Ovary (tissue), 9 donors: Measurements from ENCODE around the gene KRT79. TPM values are rescaled to one million over a fixed set of nuclear protein-coding genes. Genes with fewer than 3 reads are reported as not detected.

ENCODE experiments used
- DNase-seq, 5 donors: peaks; one replicate each; pipeline ENCODE4 v3.0.0-alpha.2; 2019 to 2020
- H3K27ac ChIP-seq, 2 donors: fragments of 200-600 bp; one replicate each; pipeline versions ENCODE4 v1.5.1 to v1.8.0; 2019 to 2022
- H3K27me3 ChIP-seq: fragments of 200-600 bp; one replicate; pipeline ENCODE4 v1.8.0; 2022
- H3K36me3 ChIP-seq: fragments of 200-600 bp; sonication (generic); one replicate; pipeline ENCODE4 v1.5.1; 2019
- H3K4me1 ChIP-seq: one replicate; pipeline ENCODE4 v1.8.1; 2013; ENCODE audit warnings: mild to moderate bottlenecking, moderate library complexity; ENCODE audit not compliant: insufficient read depth
- H3K4me3 ChIP-seq: fragments of 200-600 bp; sonication (generic); one replicate; pipeline ENCODE4 v1.5.1; 2017
- H3K9me3 ChIP-seq, 2 donors: fragments of 200-600 bp in 1 of 2; sonication (generic) in 1 of 2; one replicate each; pipeline versions ENCODE4 v1.5.1 to v1.8.1; 2013 to 2019; ENCODE audit warnings: mild to moderate bottlenecking in 1 of 2, moderate library complexity in 1 of 2
- EP300 ChIP-seq: sonication (generic); formaldehyde crosslinking; IDR thresholded peaks from one replicate; pipeline ENCODE4 v1.6.1; 2017; ENCODE audit warnings: antibody characterized with exemption
- POLR2A ChIP-seq: fragments of 450-650 bp; IDR thresholded peaks from one replicate; pipeline ENCODE4 v1.6.1; 2017; ENCODE audit warnings: antibody characterized with exemption, mild to moderate bottlenecking, moderate library complexity
- WGBS, 3 donors: extraction: QIAGEN DNeasy Blood & Tissue Kit in 1 of 3; methylation state at CpG; one replicate each; pipeline versions ENCODE4 v1.1.5 to v1.1.7; 2013 to 2017; 5-methylcytosine and 5-hydroxymethylcytosine counted together
- intact Hi-C, 4 donors: fragments of 100-400 bp; cut with DNase I; formaldehyde crosslinking; loops; one replicate each; pipeline versions ENCODE4 v1.11.0 to v1.15.1; 2022 to 2023
- polyA plus RNA-seq, 2 donors: library from polyadenylated mRNA; stranded (reverse); fragments of 200-250 nt in 1 of 2; fragments of 350-450 nt in 1 of 2; fragmentation: Illumina TruSeq in 1 of 2; extraction: RNeasy Lipid Tissue Mini Kit (QIAGEN cat#74804) in 1 of 2; gene quantifications; one replicate each; pipeline ENCODE4 v1.2.3, GENCODE V29; 2013 to 2014
- total RNA-seq, 7 donors: library from RNA; depleted of rRNA in 2 of 7; stranded (reverse); fragments of >200 nt in 2 of 7; fragmentation: NEBNext Ultra II Directional in 3 of 7; extraction: Animal tissue kit (Norgen Biotek cat#: 25700) in 3 of 7; gene quantifications; one replicate each; pipeline versions ENCODE4 v1.1.0 to v1.2.4, GENCODE V29; 2016 to 2023
- TF ChIP-seq, protein P1 (sequence below), 3 donors: fragments of 450-650 bp in 2 of 3; fragments of 200-600 bp in 1 of 3; IDR thresholded peaks; one replicate each; pipeline versions ENCODE4 v1.5.1 to v1.8.0; 2016 to 2022; ENCODE audit warnings: antibody characterized with exemption in 3 of 3, mild to moderate bottlenecking in 1 of 3
- donor health status: DM: no; HTN: no; CAD: no; lungs with moderate emphysema.
- donor health status: DM: no; HTN: no; CAD: no.
- donor health status: Bipolar disorder and iron deficiency.
- donor health status: DM: yes; HTN: yes; CAD: no.
- donor health status: DM: no; HTN: no; CAD: no.
- donor health status: DM: yes; HTN: yes; CAD: no.

The KRT79 gene
- total and polyA plus RNA-seq, 9 donors: not detected

DNA sequence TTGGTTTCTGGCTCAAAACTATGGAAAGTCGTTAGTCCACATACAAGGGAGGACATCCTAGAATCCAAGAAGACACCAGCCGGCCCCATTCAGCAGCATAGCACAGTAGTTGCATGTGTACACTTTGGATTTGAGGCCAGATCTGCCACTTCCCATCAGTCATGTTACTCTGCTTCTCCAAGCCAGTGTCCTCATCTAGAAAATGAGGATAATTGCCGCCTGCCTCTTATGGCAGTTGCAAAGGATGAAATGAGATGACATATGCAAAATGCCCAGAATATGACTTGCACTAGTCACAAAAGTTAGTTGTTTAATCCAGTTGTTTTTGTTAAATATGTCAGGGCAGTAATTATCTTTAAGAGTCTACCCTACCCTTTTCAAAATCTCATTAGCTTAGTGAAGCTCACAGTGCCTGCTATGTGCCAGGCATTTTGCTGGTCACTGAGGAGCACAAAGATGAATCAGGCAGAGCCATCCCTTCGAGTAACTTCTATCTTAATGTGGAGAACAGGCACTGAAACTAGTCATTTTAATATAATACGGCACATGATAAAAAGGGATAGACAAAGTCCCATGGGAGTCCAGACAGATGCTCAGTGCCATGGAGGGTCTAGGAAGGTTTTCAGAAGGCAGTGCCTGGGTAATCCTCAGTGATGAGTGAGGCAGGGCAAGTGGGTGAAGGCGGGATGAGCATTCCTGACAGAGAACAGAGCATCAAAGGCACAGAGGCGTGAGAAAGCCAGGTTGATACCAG is 50.4 kb downstream of the KRT79 start:
- H3K9me3 ChIP-seq: no peaks in the 10 kb centered on the region
- H3K27ac ChIP-seq: no peak overlapping the region
- 78 to 81% (median 80%) methylated on average over 7 of the region's 7 CpGs for WGBS, 3 donors
- TF ChIP-seq, protein P1, sequence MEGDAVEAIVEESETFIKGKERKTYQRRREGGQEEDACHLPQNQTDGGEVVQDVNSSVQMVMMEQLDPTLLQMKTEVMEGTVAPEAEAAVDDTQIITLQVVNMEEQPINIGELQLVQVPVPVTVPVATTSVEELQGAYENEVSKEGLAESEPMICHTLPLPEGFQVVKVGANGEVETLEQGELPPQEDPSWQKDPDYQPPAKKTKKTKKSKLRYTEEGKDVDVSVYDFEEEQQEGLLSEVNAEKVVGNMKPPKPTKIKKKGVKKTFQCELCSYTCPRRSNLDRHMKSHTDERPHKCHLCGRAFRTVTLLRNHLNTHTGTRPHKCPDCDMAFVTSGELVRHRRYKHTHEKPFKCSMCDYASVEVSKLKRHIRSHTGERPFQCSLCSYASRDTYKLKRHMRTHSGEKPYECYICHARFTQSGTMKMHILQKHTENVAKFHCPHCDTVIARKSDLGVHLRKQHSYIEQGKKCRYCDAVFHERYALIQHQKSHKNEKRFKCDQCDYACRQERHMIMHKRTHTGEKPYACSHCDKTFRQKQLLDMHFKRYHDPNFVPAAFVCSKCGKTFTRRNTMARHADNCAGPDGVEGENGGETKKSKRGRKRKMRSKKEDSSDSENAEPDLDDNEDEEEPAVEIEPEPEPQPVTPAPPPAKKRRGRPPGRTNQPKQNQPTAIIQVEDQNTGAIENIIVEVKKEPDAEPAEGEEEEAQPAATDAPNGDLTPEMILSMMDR (IDR thresholded peaks at IDR 0.05): no peak
- TF ChIP-seq POLR2A (no peak), EP300 (no peak)
- H3K4me1 ChIP-seq: no peaks in the 10 kb centered on the region
- H3K27me3 ChIP-seq: no peaks in the 10 kb centered on the region
- no peak overlapping the region for H3K4me3 ChIP-seq
- no peaks in the 10 kb centered on the region for H3K36me3 ChIP-seq
- DNase-seq: no peak
- intact Hi-C loops: loop anchor here in 1 of 4 donors (5.0 kb wide), 1 partner anchor 159 kb away; no protein-coding TSS in a partner anchor

DNA sequence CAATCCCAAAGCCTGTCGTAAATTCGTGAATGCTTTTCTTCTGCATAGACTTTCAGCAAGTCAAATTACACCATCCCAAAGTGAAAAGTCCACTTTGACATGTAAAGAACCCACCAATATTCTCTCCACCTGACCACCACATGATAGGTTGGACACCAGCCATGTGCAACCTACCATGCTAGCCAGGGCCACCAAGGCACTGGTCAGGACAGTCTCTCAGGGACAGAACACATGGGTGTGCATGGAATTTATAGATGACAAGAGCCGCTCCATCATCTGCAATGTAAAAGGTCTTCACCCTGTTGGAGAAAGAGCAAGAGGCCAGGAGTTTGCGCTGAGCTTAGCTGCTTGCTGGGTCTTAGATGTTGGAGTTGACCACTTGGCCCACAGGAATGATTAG is 51.6 kb downstream of the KRT79 start:
- Histone ChIP-seq H3K9me3 (no peaks in the 10 kb centered on the region), H3K4me3 (no peak overlapping the region), H3K27ac (no peak overlapping the region), H3K4me1 (no peaks in the 10 kb centered on the region), H3K27me3 (no peaks in the 10 kb centered on the region), H3K36me3 (no peaks in the 10 kb centered on the region)
- no peak for DNase-seq
- TF ChIP-seq POLR2A (no peak), EP300 (no peak)
- TF ChIP-seq, protein P1 (IDR thresholded peaks at IDR 0.05): no peak
- WGBS, 3 donors: 91 to 95% (median 91%) methylated on average over 4 of the region's 4 CpGs
- intact Hi-C loops: loop anchor here in 1 of 4 donors (5.0 kb wide), 1 partner anchor 160 kb away; no protein-coding TSS in a partner anchor

DNA sequence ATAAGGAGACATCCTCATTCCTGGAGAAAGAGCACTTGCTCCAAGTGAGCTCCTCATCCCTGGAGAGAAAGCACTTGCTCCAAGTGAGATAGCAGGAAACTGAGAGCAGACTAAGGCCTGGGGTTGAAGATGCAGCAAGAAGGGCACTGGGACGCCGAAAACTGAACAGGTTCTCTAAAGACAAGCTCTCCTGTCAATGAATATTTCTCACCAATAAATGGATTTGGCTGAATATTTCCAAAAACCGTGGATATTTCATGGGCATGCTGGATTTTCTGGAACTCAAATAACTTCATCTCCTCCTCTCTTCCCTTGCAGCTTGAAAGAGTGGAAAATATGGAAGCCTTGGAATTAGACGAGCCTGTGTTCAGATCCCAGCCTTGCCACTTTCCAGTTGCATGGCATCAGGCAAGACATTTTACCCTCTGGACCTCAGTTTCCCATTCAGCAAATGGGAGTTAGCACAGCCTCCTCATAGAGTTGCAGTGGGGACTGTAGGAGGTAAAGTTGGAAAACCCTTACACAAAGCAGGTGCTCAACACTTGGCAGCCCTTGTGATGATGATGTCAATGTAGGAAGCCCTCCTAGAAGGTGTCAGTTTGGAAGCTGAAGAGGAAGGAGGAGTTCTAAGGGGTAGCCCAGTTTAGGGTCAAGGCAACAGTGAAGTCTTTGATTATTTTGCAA is 52.6 kb downstream of the KRT79 start:
- Histone ChIP-seq H3K36me3 (no peaks in the 10 kb centered on the region), H3K4me1 (no peaks in the 10 kb centered on the region), H3K4me3 (no peak overlapping the region), H3K9me3 (no peaks in the 10 kb centered on the region), H3K27me3 (no peaks in the 10 kb centered on the region), H3K27ac (no peak overlapping the region)
- 65 to 81% (median 70%) methylated on average over 4 of the region's 4 CpGs for WGBS, 3 donors
- intact Hi-C loops: loop anchor here in 1 of 4 donors (5.0 kb wide), 1 partner anchor 161 kb away; no protein-coding TSS in a partner anchor
- DNase-seq: no peak
- TF ChIP-seq, protein P1 (IDR thresholded peaks at IDR 0.05): no peak

DNA sequence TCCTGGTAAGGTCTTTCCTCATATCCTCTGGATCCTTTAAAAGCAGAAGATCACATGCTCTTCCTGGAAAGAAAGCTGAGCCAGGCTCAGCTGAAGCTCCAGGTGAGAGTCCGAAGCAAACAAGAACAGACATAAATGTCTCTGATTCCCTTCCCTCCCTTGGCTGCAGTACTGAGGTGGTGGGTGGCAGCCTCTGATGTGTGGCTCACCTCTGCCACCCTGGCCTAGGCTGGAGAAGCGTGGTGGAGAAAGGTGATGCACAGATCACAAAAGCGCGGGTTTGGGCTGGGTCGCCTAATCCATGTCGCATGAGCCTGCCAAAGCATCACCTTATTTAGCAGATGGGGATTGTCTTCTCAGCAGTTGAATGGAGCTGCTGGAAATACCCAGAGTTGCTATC is 54.2 kb downstream of the KRT79 start:
- no peaks in the 10 kb centered on the region for H3K4me1 ChIP-seq
- no peak for TF ChIP-seq POLR2A
- TF ChIP-seq, protein P1 (IDR thresholded peaks at IDR 0.05): no peak
- TF ChIP-seq EP300: no peak
- H3K4me3 ChIP-seq: no peak overlapping the region
- WGBS, 3 donors: 84 to 87% (median 86%) methylated on average over 6 of the region's 6 CpGs
- H3K9me3 ChIP-seq: no peaks in the 10 kb centered on the region
- H3K27me3 ChIP-seq: no peaks in the 10 kb centered on the region
- intact Hi-C loops: loop anchor here in 1 of 4 donors (5.0 kb wide), 1 partner anchor 162 kb away; no protein-coding TSS in a partner anchor
- H3K36me3 ChIP-seq: no peaks in the 10 kb centered on the region
- no peak for DNase-seq
- H3K27ac ChIP-seq: no peak overlapping the region
